ENCODE data around the gene AUH. TPM values are rescaled to one million over a fixed set of nuclear protein-coding genes. Genes with fewer than 3 reads are reported as not detected.
"Not testable (repeated sequence)": the region's sequence is repeated elsewhere in the genome, so short reads cannot be mapped to it uniquely, and the experiment has no call there.

Gene AUH
- total RNA-seq, 6 donors from 2014 or later = 13.7 to 38.5 (median 24.4) TPM

DNA sequence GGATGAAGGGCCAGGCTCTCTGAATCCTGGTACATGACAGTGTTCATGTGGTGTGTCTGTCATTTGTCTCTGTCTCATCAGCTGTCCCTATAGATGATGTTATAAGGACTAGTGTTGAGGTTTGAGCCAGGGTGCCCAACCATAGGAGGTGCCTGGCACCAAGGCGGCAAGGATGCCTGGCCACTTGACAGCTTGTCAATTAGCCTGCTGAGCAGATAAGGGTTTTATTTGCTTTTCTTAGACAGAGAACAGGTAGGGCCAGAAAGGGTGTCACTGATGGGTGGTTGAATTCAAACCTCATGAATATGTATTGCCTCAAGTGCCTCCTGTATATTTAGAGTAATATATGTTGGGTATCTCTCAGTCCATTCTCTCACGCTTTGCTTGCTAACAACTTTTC, 30.1 kb upstream of the AUH start:
- TF ChIP-seq EP300 (IDR thresholded peaks at IDR 0.05) (no peak), POLR2AphosphoS5 (IDR thresholded peaks at IDR 0.05) (no peak), POLR2A (IDR thresholded peaks at IDR 0.05) (no peak)
- TF ChIP-seq, protein P1, sequence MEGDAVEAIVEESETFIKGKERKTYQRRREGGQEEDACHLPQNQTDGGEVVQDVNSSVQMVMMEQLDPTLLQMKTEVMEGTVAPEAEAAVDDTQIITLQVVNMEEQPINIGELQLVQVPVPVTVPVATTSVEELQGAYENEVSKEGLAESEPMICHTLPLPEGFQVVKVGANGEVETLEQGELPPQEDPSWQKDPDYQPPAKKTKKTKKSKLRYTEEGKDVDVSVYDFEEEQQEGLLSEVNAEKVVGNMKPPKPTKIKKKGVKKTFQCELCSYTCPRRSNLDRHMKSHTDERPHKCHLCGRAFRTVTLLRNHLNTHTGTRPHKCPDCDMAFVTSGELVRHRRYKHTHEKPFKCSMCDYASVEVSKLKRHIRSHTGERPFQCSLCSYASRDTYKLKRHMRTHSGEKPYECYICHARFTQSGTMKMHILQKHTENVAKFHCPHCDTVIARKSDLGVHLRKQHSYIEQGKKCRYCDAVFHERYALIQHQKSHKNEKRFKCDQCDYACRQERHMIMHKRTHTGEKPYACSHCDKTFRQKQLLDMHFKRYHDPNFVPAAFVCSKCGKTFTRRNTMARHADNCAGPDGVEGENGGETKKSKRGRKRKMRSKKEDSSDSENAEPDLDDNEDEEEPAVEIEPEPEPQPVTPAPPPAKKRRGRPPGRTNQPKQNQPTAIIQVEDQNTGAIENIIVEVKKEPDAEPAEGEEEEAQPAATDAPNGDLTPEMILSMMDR (IDR thresholded peaks at IDR 0.05) = no peak
- Histone ChIP-seq H3K4me3 (no peak overlapping the region), H3K27me3 (no peaks in the 10 kb centered on the region), H3K36me3 (no peaks in the 10 kb centered on the region), H3K9me3 (no peaks in the 10 kb centered on the region), H3K27ac (no peak overlapping the region), H3K4me1 (no peaks in the 10 kb centered on the region)
- WGBS, 2 donors = 82 to 92% methylated on average over 2 of the region's 2 CpGs
- no peak for ATAC-seq (ENCODE audit: low FRiP score in 2 of 2)
- DNase-seq = no peak

DNA sequence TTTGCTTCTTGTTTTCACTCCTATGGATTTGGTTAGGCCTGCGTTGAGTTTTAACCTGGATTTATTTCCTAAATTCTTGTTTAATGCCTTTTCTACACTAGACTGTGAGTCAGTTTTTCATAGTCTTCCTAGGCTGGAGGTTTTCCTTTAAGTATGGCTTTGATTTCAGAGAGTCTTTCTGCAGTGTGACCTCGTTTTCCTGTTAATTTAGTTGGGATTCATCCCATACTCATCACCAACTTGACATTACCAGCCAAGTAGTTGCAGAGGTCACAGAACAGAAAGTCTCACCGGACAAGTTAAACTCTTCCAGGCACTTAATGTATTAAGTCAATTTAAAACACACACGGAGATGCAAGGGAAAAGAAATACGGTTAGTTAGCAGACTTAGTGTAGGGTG, 29.7 kb upstream of the AUH start:
- Histone ChIP-seq H3K27me3 (no peaks in the 10 kb centered on the region), H3K4me1 (no peaks in the 10 kb centered on the region), H3K4me3 (no peak overlapping the region), H3K36me3 (no peaks in the 10 kb centered on the region), H3K27ac (no peak overlapping the region), H3K9me3 (no peaks in the 10 kb centered on the region)
- no peak for TF ChIP-seq POLR2A (IDR thresholded peaks at IDR 0.05)
- TF ChIP-seq POLR2AphosphoS5 (IDR thresholded peaks at IDR 0.05) = no peak
- no peak for TF ChIP-seq EP300 (IDR thresholded peaks at IDR 0.05)
- TF ChIP-seq, protein P1 (IDR thresholded peaks at IDR 0.05) = no peak
- DNase-seq (no peak), ATAC-seq (ENCODE audit: low FRiP score in 2 of 2) (no peak)
- WGBS, 2 donors = 53 to 75% methylated on average over 5 of the region's 5 CpGs

DNA sequence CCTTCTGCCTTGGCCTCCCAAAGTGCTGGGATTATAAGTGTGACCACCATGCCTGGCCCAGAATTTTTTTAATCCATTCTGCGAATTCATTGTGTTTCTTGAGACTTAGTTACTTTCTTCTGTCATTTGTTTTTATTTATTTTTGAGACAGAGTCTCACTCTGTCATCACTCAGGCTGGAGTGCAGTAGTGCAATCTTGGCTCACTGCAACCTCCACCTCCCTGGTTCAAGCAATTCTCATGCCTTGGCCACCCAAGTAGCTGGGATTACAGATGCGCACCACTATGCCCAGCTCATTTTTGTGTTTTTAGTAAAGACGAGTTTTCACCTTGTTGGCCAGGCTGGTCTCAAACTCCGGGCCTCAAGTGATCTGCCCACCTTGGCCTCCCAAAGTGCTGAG, 28.0 kb upstream of the AUH start:
- ATAC-seq (ENCODE audit: low FRiP score in 2 of 2); H3K4me1 ChIP-seq; H3K27ac ChIP-seq; H3K4me3 ChIP-seq; H3K27me3 ChIP-seq; DNase-seq; H3K9me3 ChIP-seq; H3K36me3 ChIP-seq: not testable (repeated sequence)
- 96% methylated on average over 4 of the region's 4 CpGs for WGBS, 2 donors

DNA sequence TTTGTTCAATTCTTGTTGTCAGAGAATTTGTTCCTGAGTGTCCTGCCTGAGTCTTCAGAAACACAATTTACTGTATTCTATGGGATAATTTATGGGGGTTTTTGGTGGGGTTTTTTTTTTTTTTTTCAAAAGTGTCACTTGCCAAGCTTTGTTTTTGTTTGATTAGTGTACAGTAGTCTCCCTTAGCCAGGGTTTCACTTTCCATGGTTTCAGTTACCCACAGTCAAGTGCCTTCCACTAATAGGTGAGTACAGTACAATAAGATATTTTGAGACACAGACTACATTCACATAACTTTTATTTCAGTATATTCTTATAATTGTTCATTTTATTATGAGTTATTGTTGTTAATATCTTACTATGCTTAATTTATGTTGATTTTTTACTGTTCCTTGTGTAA, 25.0 kb upstream of the AUH start:
- H3K9me3 ChIP-seq = no peaks in the 10 kb centered on the region
- no peak overlapping the region for H3K27ac ChIP-seq
- ATAC-seq (ENCODE audit: low FRiP score in 2 of 2) (no peak), DNase-seq (no peak)
- H3K27me3 ChIP-seq = no peaks in the 10 kb centered on the region
- H3K4me1 ChIP-seq = no peaks in the 10 kb centered on the region
- H3K4me3 ChIP-seq = no peak overlapping the region
- H3K36me3 ChIP-seq = no peaks in the 10 kb centered on the region
- no peak for TF ChIP-seq EP300 (IDR thresholded peaks at IDR 0.05)
- TF ChIP-seq, protein P1 (IDR thresholded peaks at IDR 0.05) = no peak
- no peak for TF ChIP-seq POLR2AphosphoS5 (IDR thresholded peaks at IDR 0.05)
- TF ChIP-seq POLR2A (IDR thresholded peaks at IDR 0.05) = no peak

DNA sequence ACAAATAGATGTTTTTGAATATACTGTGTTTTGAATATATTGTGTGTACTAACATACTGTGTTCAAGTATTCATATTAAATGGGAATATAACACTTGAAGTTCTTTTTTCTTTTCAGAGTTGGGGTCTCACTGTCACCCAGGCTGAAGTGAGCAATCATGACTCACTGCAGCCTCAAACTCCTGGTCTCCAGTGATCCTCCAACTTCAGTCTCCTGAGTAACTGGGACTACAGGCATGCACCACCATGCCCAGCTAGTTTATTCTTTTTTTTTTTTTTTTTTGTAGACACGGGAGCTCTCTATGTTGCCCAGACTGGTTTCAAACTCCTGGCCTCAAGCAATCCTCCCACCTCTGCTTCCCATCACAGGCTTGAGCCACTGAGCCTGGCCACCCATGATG, 23.2 kb upstream of the AUH start:
- TF ChIP-seq EP300 (IDR thresholded peaks at IDR 0.05) (no peak), POLR2AphosphoS5 (IDR thresholded peaks at IDR 0.05) (no peak), POLR2A (IDR thresholded peaks at IDR 0.05) (no peak)
- TF ChIP-seq, protein P1 (IDR thresholded peaks at IDR 0.05) = no peak
- H3K4me3 ChIP-seq = no peak overlapping the region
- H3K36me3 ChIP-seq = no peaks in the 10 kb centered on the region
- H3K27me3 ChIP-seq = no peaks in the 10 kb centered on the region
- DNase-seq = no peak
- no peak overlapping the region for H3K27ac ChIP-seq
- ATAC-seq (ENCODE audit: low FRiP score in 2 of 2) = no peak
- 74 to 94% methylated on average over 1 of the region's 1 CpG for WGBS, 2 donors
- no peaks in the 10 kb centered on the region for H3K4me1 ChIP-seq
- H3K9me3 ChIP-seq = no peaks in the 10 kb centered on the region
